GM21717 (cell line): ENCODE results near the gene MCFD2.
"Not testable (repeated sequence)": the region's sequence is repeated elsewhere in the genome, so short reads cannot be mapped to it uniquely, and the experiment has no call there.

ENCODE experiments used
- ATAC-seq: cut with Tn5 transposase; IDR thresholded peaks from one replicate; pipeline ENCODE4 v1.9.1; 2021; ENCODE audit warnings: mild to moderate bottlenecking, moderate library complexity; ENCODE audit not compliant: unreplicated experiment

Gene MCFD2

GRCh38 chr2:46904908-46905678, 10.5 kb downstream of the MCFD2 start:
- ATAC-seq: not testable (repeated sequence)

- not testable (repeated sequence) for ATAC-seq
These were observed 12.6 kb downstream of the MCFD2 start for GRCh38 chr2:46902980-46903379.

DNA sequence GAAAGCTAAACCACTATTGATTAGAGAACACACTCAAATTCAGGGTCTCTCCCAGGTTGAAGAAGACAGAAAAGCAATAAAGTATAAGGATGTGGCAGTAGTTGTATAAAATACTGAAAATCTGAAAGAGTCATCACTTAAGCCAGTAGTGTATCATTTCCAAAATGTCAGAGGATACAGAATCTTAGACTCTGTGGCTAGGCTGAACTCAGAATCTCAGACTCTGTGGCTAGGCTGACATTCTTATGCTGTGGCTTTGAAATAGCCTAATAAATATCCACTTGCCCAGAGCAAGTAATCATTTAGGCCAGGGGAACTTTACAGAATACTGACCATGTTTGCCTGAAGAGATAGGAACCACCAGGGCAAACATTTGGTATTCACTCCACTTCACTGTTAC, 13.1 kb downstream of the MCFD2 start:
- ATAC-seq: no peak

GRCh38 chr2:46901611-46902010, 14.0 kb downstream of the MCFD2 start:
- no peak for ATAC-seq

DNA sequence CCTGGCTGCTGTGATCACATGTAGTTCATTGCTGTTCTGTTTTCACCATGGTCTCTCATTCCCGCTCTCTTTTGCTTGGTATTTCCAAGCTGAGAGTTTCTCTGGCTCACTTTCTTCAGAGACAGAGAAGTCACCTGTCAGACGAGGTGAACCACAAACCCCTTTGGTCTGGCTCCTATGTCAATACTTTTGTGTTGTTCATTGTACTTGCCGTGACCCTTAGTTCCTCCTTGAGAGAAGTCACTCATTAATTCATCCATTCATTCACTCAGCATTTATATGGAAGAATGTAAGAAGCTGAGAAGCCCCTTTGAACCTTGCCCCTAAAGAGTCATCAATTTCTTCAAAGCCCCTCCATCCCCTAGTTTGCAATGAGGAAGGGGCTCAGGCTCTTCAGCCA, 15.2 kb downstream of the MCFD2 start:
- ATAC-seq: no peak

DNA sequence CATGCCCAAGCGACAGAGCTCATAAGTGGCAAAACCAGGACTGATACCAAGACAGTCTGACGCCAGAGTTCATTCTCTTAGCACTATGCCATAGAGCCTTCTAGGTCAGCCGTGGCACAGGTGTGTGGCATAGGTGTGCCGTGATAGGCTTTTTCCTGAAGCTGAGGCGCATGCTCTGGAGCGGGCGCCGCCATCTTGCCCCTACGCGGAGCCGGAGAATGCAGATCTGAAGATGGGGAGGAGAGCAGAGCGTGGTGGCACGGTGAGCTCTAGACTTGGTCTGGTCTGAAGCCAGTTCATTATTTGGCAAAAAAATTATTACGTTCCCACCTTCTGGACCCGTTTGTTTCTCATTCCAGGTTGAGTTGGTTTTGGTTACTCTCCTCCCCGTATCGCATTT, 16.6 kb downstream of the MCFD2 start:
- ATAC-seq: no peak

DNA sequence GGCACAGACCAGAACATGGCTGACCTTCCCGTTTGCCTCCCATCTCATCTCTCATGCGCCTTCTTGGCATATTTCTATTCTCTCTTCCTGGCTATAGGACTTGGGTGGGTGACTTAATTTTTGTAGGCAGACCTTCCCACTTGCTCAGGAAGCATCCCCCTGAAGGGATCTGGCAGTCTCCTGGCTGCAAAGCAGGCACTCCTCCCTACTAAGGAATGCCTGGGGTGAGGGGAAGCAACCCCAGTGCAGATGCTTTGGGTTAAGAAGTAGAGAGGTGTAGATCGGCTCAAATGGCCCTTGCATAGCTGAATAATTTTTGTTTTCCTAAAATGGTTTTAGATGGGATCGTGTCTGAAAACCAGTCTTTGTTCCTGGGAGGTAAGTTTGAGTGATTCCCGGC, 17.6 kb downstream of the MCFD2 start:
- ATAC-seq: no peak

DNA sequence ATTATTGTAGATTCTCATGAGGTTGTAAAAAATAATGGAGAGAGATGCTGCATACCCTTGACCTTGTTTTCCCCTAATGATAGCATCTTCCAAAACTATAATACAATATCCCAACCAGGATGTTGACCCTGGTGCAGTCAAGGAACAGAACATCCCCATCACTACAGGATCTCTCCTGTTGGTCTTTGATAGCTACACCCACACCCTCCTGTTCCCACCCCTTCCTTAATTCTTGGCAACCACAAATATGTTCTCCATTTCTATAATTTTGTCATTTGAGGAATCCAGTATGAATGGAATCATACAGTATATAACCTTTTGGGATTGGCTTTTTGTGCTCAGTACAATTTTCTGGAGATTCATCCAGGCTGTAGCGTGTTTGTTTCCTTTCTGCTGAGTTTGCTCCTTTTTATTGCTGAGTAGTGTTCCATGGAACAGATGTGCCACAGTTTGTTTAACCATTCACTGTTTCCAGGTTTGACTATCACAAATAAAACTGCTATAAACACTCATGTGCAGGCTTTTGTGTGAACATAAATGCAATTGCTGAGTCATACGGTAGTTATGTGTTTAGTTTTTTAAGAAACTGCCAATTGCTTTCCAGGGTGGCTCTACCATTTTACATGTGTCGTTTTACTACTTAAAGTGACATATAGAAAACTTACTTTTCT, 22.2 kb downstream of the MCFD2 start:
- no peak for ATAC-seq

GRCh38 chr2:46891956-46892553, 23.6 kb downstream of the MCFD2 start:
- no peak for ATAC-seq

GRCh38 chr2:46888421-46888952, 27.1 kb downstream of the MCFD2 start:
- ATAC-seq: no peak

GRCh38 chr2:46887028-46887885, 28.3 kb downstream of the MCFD2 start:
- ATAC-seq: no peak

- ATAC-seq: no peak
These were observed 29.2 kb downstream of the MCFD2 start for GRCh38 chr2:46886268-46887027.

GRCh38 chr2:46885376-46885775, 30.2 kb downstream of the MCFD2 start:
- ATAC-seq: no peak

GRCh38 chr2:46879511-46879910, 36.1 kb downstream of the MCFD2 start:
- no peak for ATAC-seq

DNA sequence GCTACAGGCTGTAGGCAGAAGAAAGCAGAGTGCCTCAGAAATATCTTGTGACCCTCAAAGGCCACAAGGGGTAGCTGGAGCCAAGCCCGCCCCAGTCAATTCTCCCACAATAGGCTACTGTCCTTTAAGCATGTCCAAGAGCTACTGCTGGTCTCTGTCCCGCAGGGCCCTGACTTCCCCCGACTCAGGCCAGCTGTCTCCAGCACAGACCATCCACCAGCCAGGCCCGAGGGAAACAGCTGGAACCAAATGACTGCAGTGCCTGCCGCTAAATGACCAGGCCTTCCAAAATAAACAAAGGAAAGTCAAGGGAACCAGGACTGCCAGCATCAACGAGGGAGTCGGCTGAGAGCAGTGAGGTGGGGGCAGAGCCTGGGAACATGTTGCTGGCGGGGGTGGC, 36.7 kb downstream of the MCFD2 start:
- ATAC-seq: no peak

GRCh38 chr2:46878240-46878877, 37.2 kb downstream of the MCFD2 start:
- no peak for ATAC-seq

DNA sequence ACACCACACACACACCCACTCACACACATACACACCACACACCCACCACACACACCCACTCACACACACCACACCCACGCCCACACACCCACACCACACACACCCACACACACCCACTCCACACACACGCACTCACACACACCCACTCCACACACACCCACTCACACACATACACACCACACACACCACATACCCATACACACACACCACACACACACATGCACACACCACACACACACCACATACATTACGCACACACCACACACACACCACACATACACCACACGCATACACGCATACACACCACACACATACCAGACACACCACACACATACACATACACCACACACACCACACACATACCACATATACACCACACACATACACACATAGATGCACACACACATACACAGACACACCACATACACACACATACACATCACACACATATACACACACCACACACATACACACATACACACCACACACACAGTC, 37.9 kb downstream of the MCFD2 start:
- ATAC-seq: no peak

DNA sequence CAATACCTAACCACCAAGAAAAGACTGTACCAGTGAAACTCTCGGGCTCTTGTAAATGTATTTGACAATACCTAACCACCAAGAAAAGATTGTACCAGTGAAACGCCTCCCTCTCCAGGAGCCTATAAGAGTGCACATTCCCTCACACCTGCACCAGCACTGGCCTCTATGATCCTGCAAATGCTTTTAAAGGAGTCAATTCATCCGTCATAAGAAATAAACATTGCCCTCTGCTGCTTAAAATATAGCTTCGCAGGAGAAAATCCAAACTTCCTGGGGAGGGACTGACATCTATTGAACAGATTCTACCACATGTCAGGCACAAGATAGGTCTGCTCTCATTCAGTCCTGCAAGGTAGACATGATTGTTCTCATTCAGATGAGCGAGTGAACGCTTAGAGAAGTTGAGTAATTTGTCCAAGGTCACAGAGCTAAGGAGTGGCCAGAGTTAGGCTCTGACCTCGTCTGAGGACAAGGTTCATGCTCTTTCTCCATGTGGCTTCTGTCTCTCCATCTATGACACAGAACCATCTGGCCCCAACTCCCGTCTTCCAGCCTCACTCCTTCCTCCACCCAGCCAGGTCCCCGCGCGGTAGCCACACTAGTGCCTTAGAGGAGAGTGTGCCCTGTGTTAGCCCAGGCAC, 38.7 kb downstream of the MCFD2 start:
- no peak for ATAC-seq
